A673 (cell line): Measurements from ENCODE around the gene LAD1.

Experiments
- EZH2 ChIP-seq: fragments of 200-600 bp; sonication (generic); IDR thresholded peaks from 2 replicates; pipeline ENCODE4 v1.6.1; 2017; ENCODE audit warnings: borderline replicate concordance, low read depth, mild to moderate bottlenecking, mixed read lengths, antibody characterized with exemption, low read length; ENCODE audit not compliant: poor library complexity, severe bottlenecking
- TF ChIP-seq, protein P1 (sequence below): fragments of 300-800, 200-600 bp; sonication (generic); conservative IDR thresholded peaks from 2 replicates; pipeline ENCODE4 v1.5.1; 2017; ENCODE audit warnings: low read depth, mild to moderate bottlenecking, antibody characterized with exemption, low read length, moderate library complexity, mixed read lengths

DNA sequence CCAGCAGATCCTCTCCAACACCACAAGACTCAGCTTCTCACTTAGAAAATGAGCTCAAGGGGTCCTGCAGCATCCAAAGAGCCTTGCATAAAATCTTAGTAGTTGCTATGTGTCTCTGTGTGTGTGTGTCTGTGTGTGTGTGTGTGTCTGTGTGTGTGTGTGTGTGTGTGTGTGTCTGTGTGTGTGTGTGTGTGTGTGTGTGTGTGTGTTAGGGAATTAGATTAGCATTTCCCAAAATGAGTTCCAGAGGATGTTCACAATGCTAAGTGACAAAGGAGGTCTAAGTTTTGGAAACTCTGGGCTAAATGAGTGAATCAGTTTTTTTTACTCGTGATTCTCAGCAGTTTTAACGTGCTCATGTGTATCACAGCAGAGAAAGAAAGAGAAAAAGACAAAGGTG is 52.1 kb downstream of the LAD1 start:
- TF ChIP-seq, protein P1, sequence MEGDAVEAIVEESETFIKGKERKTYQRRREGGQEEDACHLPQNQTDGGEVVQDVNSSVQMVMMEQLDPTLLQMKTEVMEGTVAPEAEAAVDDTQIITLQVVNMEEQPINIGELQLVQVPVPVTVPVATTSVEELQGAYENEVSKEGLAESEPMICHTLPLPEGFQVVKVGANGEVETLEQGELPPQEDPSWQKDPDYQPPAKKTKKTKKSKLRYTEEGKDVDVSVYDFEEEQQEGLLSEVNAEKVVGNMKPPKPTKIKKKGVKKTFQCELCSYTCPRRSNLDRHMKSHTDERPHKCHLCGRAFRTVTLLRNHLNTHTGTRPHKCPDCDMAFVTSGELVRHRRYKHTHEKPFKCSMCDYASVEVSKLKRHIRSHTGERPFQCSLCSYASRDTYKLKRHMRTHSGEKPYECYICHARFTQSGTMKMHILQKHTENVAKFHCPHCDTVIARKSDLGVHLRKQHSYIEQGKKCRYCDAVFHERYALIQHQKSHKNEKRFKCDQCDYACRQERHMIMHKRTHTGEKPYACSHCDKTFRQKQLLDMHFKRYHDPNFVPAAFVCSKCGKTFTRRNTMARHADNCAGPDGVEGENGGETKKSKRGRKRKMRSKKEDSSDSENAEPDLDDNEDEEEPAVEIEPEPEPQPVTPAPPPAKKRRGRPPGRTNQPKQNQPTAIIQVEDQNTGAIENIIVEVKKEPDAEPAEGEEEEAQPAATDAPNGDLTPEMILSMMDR, result no peak
- TF ChIP-seq EZH2, result no peak
